ENCODE results near the gene NRSN2. TPM values are rescaled to one million over a fixed set of nuclear protein-coding genes. Genes with fewer than 3 reads are reported as not detected.
"Not testable (repeated sequence)": the region's sequence is repeated elsewhere in the genome, so short reads cannot be mapped to it uniquely, and the experiment has no call there.

NRSN2 gene
- total RNA-seq, 1 donor from 2014 or later: 23.9 TPM

DNA sequence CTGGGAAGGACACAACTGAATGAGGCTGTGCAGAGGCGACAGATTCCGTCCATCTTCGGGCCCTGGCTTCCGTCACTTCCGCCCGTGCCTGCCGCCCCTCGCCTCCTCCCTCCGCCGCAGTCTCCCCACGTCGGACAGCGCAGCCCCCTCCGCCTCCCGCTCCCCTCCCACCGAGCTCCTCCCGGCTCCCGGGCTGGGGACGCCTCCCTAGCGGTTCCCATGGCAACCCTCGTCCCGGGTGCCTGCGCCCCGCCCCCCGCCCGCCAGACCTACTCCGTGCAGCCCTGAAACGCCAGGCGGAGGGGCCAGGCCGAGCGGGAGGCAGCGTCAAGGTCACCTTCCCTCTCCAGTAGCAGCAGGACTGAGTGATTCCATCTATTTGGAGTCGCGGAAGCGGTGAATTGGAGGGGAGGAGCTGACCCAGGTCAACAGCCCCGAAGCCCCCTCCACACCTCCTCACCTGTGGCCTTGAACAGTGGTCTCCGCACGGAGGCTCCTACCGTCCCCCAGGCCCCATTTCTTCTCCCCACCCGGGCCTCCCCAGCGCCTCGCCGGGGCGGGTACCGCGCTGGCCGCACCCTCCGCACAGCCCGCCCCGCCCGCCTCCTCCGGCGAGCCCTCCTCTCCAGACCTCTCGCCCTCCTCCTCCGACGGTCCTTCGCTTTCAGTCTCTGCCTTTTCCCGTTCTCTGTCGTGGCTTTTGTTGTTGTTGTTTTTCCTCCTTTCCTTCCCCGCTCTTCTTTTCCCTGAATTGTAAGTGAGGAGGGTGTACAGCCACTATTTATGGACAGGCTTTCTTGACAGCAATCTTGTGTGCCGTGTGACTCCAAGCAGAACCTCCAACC lies 951 bp downstream of the NRSN2 start:
- intact Hi-C loops (cut with DNase I): loop anchor here (2.0 to 5.0 kb wide), 2 partner anchors 21 to 194 kb away; partner anchors contain the start of gene CSNK2A1
- peak; percentile 93 for DNase-seq (ENCODE audit: low spot score)

GRCh38 chr20:348972-349841 lies 2.3 kb downstream of the NRSN2 start:
- intact Hi-C loops (cut with DNase I): loop anchor here (5.0 kb wide), 1 partner anchor 193 kb away; the partner anchor contains the start of gene CSNK2A1
- DNase-seq (ENCODE audit: low spot score): no peak

DNA sequence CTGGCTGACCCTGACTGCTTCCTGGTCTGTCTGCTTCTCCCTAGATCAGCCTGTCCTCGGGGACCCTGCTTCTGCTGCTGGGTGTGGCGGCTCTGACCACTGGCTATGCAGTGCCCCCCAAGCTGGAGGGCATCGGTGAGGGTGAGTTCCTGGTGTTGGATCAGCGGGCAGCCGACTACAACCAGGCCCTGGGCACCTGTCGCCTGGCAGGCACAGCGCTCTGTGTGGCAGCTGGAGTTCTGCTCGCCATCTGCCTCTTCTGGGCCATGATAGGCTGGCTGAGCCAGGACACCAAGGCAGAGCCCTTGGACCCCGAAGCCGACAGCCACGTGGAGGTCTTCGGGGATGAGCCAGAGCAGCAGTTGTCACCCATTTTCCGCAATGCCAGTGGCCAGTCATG lies 6.3 kb downstream of the NRSN2 start:
- intact Hi-C loops (cut with DNase I): loop anchor here (5.0 kb wide), 4 partner anchors 79 to 384 kb away; partner anchors contain the start of gene TBC1D20
- DNase-seq (ENCODE audit: low spot score): no peak

- intact Hi-C loops (cut with DNase I): loop anchor here (2.0 to 5.0 kb wide), 5 partner anchors 78 to 383 kb away; partner anchors contain the start of gene TBC1D20
- peak; percentile 83 for DNase-seq (ENCODE audit: low spot score)
These were observed 7.5 kb downstream of the NRSN2 start for GRCh38 chr20:354298-354977.

DNA sequence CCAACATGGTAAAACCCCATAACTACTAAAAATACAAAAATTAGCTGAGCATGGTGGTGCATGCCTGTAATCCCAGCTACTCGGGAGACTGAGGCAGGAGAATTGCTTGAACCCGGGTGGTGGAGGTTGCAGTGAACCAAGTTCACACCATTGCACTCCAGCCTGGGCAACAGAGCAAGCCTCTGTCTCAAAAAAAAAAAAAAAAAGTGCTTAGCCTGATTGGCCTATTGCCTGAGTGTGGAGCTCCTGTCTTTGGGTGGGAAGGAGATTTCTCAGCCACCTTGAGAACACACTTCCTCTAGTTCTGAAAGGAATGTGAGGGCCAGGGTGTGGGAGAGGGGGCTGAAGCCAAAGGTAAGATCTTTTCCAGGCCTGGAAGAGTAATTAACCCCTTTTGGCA lies 9.2 kb downstream of the NRSN2 start:
- DNase-seq (ENCODE audit: low spot score): not testable (repeated sequence)

DNA sequence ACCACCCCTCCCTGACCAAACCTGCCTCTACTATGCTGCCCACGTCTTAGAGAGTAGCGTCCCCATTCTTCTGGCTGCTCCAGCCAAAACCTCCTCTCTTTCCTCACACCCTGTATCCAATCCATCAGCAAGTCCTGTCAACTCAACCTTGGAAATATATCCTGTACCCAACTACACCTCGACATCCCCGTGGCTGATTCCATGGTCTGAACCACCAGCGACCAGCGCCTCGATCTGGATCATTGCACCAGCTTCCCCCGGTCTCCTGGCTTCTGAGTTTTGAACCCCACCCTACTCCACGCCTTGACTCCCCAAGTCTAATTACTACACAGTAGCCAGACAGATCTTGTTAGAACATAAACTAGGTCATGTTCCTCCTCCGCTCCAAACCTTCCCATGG lies 9.8 kb downstream of the NRSN2 start:
- intact Hi-C loops (cut with DNase I): no loop called here
- DNase-seq (ENCODE audit: low spot score): no peak

More for the DNA sequence above, 9.2 kb downstream of the NRSN2 start:
- intact Hi-C loops (cut with DNase I): not testable (repeated sequence)

GRCh38 chr20:358891-359555 lies 12.1 kb downstream of the NRSN2 start:
- intact Hi-C loops (cut with DNase I): no loop called here

GRCh38 chr20:361561-361960 lies 14.7 kb downstream of the NRSN2 start:
- intact Hi-C loops (cut with DNase I): no loop called here

More at GRCh38 chr20:358891-359555, 12.1 kb downstream of the NRSN2 start:
- DNase-seq (ENCODE audit: low spot score): no peak

GRCh38 chr20:362271-363254 lies 15.7 kb downstream of the NRSN2 start:
- peak; percentile 94 for DNase-seq (ENCODE audit: low spot score)
- intact Hi-C loops (cut with DNase I): no loop called here

More at GRCh38 chr20:361561-361960, 14.7 kb downstream of the NRSN2 start:
- no peak for DNase-seq (ENCODE audit: low spot score)

DNA sequence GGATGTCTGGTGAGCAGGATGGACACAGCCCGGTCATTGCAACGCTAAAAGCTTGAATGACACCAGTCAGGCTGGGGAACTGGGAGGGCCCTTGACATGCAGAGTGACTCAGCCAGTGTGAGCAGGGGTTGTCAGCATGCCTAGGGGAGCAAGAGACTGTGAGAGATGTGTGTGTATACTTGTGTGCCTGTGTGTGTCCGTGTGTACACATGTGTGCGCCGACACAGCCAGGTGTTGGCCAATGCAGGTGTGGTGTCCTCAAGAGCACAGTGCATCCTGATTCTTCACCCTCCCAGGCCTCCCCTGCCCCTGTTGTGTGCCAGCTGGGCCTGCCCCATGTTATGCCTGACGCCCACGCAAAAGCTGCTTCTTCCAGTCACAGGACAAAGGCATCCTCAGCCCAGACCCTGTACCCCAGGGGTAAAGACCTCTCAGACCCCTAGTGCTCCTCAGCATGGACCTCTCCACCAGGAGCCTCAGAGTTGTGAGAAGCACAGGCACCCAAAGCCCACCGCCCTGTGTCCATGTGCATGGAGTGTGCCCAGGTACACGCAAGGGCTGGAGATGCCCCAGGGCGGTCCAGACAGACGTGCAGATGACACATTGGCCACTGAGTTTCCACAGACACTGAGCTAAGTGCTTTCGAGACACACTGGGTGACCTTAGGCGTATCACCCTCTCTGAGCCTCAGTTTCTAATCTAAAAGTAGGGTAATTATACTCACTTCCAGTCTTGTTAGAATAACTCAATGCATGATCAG lies 16.6 kb downstream of the NRSN2 start:
- no peak for DNase-seq (ENCODE audit: low spot score)
- intact Hi-C loops (cut with DNase I): no loop called here

- intact Hi-C loops (cut with DNase I): no loop called here
- DNase-seq (ENCODE audit: low spot score): no peak
These were observed 18.2 kb downstream of the NRSN2 start for GRCh38 chr20:364905-365794.

DNA sequence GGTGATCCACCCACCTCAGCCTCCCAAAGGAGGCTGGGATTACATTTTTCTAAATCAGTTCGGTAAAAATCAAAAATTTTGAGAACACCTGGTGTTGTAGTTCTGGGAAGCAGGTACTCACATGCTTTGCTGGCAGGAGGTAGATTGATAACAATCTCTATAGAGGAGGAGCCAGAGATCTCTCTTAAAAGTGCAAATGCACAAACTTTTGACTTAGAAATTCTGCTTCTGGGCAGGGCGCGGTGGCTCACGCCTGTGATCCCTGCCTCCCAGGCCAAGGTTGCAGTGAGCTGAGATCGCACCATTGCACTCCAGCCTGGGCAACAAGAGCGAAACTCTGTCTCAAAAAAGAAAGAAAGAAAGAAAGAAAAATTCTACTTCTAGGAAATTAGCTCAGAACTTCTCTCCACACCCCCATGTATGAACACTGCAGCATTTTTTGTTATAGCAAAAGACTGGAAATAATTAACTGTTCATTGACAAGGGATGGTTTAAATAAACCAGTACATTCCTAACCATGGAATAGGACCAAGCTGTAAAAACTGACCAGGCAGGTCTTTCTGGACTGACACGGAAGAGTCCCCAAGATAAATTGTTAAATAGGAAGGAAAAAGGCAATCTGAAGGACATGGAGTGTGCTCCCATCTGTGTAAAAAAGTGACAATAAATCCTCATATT lies 19.3 kb downstream of the NRSN2 start:
- no peak for DNase-seq (ENCODE audit: low spot score)
- intact Hi-C loops (cut with DNase I): no loop called here

DNA sequence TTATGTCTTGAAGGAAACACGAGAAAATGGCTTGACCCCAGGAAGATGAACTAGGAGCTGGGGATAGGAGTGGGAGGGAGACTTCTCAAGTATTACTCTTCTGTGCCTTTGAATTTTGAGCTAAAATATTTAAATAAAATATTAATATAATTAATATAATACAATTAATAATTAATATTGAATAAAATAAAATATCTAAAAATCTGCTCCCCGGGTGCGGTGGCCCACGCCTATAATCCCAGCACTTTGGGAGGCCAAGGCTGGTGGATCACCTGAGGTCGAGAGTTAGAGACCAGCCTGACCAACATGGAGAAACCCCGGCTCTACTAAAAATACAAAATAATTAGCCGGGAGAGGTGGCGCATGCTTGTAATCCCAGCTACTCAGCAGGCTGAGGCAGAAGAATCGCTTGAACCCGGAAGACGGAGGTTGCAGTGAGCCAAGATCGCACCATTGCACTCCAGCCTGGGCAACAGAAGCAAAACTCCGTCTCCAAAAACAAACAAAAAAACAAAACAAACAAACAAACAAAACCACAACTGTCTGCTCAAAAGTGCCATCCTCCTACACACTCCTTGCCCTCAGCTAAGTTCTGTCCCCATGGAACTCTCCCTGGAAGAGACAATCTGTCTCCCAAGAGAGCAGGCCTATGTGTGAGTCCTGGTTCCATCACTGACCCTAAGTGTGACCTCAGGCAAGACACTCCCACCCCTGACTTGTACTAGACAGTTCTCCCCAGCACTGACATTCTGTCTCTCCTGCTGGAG lies 20.0 kb downstream of the NRSN2 start:
- intact Hi-C loops (cut with DNase I): no loop called here
- no peak for DNase-seq (ENCODE audit: low spot score)

- no peak for DNase-seq (ENCODE audit: low spot score)
- intact Hi-C loops (cut with DNase I): no loop called here
These were observed 20.6 kb downstream of the NRSN2 start for GRCh38 chr20:367486-367887.

DNA sequence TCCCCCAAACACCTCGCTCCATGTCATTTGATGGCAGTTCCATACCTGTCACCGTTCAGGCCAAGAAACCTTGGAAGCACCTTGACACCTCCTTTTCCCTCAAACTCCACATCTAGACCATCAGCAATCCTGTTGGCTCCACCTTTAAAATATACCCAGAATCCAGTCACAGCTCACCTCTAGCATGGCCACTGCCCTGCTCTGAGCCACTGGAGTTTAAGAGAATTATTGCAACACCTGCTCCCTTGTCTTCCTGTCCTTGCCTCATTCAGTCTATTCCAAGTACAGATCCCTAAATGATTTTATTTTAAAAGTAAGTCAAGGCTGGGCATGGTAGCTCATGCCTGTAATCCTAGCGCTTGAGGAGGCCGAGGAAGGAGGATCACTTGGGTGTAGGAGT lies 22.0 kb downstream of the NRSN2 start:
- DNase-seq (ENCODE audit: low spot score): no peak
- intact Hi-C loops (cut with DNase I): no loop called here
